Caco-2 (cell line): Measurements from ENCODE around the gene SUMF1. TPM values are rescaled to one million over a fixed set of nuclear protein-coding genes. Genes with fewer than 3 reads are reported as not detected.

Source experiments
- BruUV-seq: library from RNA; stranded (reverse); fragments of 400-500 nt; replicated peaks from 2 replicates; lab custom pipeline; 2021; lab: Mats Ljungman, UMichigan
- CTCF ChIA-PET: fragments of 300-600 bp; sonication (Branson Sonifier 250); formaldehyde crosslinking; loops from one replicate; lab custom pipeline; 2022; ENCODE audit warnings: antibody characterized with exemption; lab: Charles Lee
- POLR2A ChIA-PET: fragments of 300-600 bp; sonication (Branson Sonifier 250); formaldehyde crosslinking; loops from one replicate; lab custom pipeline; 2022; ENCODE audit warnings: antibody characterized with exemption; lab: Charles Lee
- DNase-seq, 2 experiments: peaks; one replicate each; pipeline versions ENCODE4 v3.0.0 to v3.0.0-alpha.2; 2020 to 2022
- H3K27me3 ChIP-seq: replicated peaks from 2 replicates; pipeline ENCODE4 v1.6.0; 2011; ENCODE audit warnings: low read length; ENCODE audit not compliant: control insufficient read depth, insufficient read depth
- H3K36me3 ChIP-seq: 2 replicates; pipeline ENCODE4 v1.5.1; 2011; ENCODE audit warnings: low read length; ENCODE audit not compliant: control insufficient read depth, insufficient read depth
- H3K4me1 ChIP-seq: fragments of 250-450 bp; sonication (Bioruptor Pico); 2 replicates; pipeline ENCODE4 v1.5.1; 2020; ENCODE audit warnings: mild to moderate bottlenecking
- H3K4me3 ChIP-seq: 2 replicates; pipeline ENCODE4 v1.5.1; 2011; ENCODE audit warnings: low read depth, mild to moderate bottlenecking, control low read depth, low read length
- H3K9me3 ChIP-seq: fragments of 250-450 bp; sonication (Bioruptor Pico); 2 replicates; pipeline ENCODE4 v1.5.1; 2020; ENCODE audit warnings: mild to moderate bottlenecking, moderate library complexity
- H3K27ac Mint-ChIP-seq: one replicate; pipeline ENCODE4 v1.8.0; 2022; ENCODE audit warnings: mixed read lengths; ENCODE audit not compliant: unreplicated experiment
- H3K27me3 Mint-ChIP-seq: one replicate; pipeline ENCODE4 v1.8.0; 2022; ENCODE audit warnings: mixed read lengths; ENCODE audit not compliant: insufficient read depth, unreplicated experiment
- H3K36me3 Mint-ChIP-seq: one replicate; pipeline ENCODE4 v1.8.0; 2022; ENCODE audit warnings: mild to moderate bottlenecking, mixed read lengths; ENCODE audit not compliant: insufficient read depth, unreplicated experiment
- H3K4me1 Mint-ChIP-seq: one replicate; pipeline ENCODE4 v1.8.0; 2022; ENCODE audit warnings: low read depth, mixed read lengths; ENCODE audit not compliant: unreplicated experiment
- H3K4me3 Mint-ChIP-seq: one replicate; pipeline ENCODE4 v1.8.0; 2022; ENCODE audit warnings: mild to moderate bottlenecking, moderate library complexity, mixed read lengths; ENCODE audit not compliant: unreplicated experiment
- H3K9me3 Mint-ChIP-seq: one replicate; pipeline ENCODE4 v1.8.0; 2022; ENCODE audit warnings: mixed read lengths; ENCODE audit not compliant: unreplicated experiment
- CTCF ChIP-seq, 2 experiments: fragments of 200-600 bp in 1 of 2; IDR thresholded peaks; 1 replicate in 1 of 2; 2 replicates in 1 of 2; pipeline versions ENCODE4 v1.5.1 to v1.8.0; 2011 to 2022; ENCODE audit warnings: antibody characterized with exemption in 1 of 2, control low read depth in 1 of 2, inconsistent platforms in 1 of 2, low read depth in 1 of 2, low read length in 1 of 2, mild to moderate bottlenecking in 1 of 2, moderate library complexity in 1 of 2; ENCODE audit not compliant: insufficient read depth in 1 of 2, severe bottlenecking in 1 of 2, unreplicated experiment in 1 of 2
- intact Hi-C: fragments of 100-400 bp; cut with micrococcal nuclease; formaldehyde crosslinking; loops from one replicate; pipeline ENCODE4 v1.10.0; 2022; ENCODE audit not compliant: unreplicated experiment
- total RNA-seq: library from RNA; stranded (reverse); gene quantifications from 2 replicates; pipeline ENCODE4 v1.2.3, GENCODE V29; 2022

The SUMF1 gene
- total RNA-seq, 1 experiment from 2014 or later: 24.4 TPM

GRCh38 chr3:4396542-4396941 is 70.5 kb downstream of the SUMF1 start:
- TF ChIP-seq CTCF (IDR thresholded peaks at IDR 0.05; ENCODE audit: insufficient read depth in 1 of 2, low read depth in 1 of 2, low read length in 1 of 2, severe bottlenecking in 1 of 2, unreplicated experiment in 1 of 2): no peak
- no peak for DNase-seq
- Histone ChIP-seq H3K27me3 (no peaks in the 10 kb centered on the region), H3K36me3 (no peaks in the 10 kb centered on the region), H3K4me3 (no peak overlapping the region), H3K9me3 (no peaks in the 10 kb centered on the region), H3K4me1 (no peaks in the 10 kb centered on the region)
- POLR2A ChIA-PET: no interaction called here
- intact Hi-C loops: no loop called here
- Mint-ChIP-seq H3K27me3 (no peaks in the 10 kb centered on the region), H3K36me3 (no peaks in the 10 kb centered on the region), H3K4me1 (peaks cover 5% of the 10 kb centered on the region), H3K27ac (no peak overlapping the region), H3K9me3 (no peaks in the 10 kb centered on the region), H3K4me3 (no peak overlapping the region)
- CTCF ChIA-PET: no interaction called here
- BruUV-seq: no TSS peak

DNA sequence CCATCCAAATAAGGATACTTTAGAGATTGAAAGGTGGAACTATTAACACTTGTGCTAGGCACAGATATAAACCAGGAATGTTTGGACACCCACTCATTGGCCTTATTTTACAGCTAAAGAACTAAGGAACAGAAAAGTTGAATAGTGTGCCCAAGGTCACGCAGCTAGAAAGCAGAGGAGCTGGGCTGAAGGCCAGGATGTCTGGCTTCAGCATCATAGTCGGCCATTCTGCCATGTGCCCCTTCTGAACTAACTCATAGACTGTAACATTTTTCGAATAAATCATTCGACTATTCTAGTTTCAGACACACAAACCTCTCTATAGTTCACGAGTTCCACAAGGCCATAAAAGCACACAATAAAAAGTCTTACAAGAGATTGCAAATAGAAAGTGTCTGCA is 71.1 kb downstream of the SUMF1 start:
- ChIA-PET CTCF (no interaction called here), POLR2A (no interaction called here)
- DNase-seq: no peak
- no peaks in the 10 kb centered on the region for H3K27me3 Mint-ChIP-seq
- H3K4me1 ChIP-seq: no peaks in the 10 kb centered on the region
- H3K27me3 ChIP-seq: no peaks in the 10 kb centered on the region
- no peaks in the 10 kb centered on the region for H3K36me3 Mint-ChIP-seq
- H3K36me3 ChIP-seq: no peaks in the 10 kb centered on the region
- peaks cover 5% of the 10 kb centered on the region for H3K4me1 Mint-ChIP-seq
- intact Hi-C loops: no loop called here
- no peaks in the 10 kb centered on the region for H3K9me3 ChIP-seq
- no peak for TF ChIP-seq CTCF (IDR thresholded peaks at IDR 0.05; ENCODE audit: insufficient read depth in 1 of 2, low read depth in 1 of 2, low read length in 1 of 2, severe bottlenecking in 1 of 2, unreplicated experiment in 1 of 2)
- H3K4me3 Mint-ChIP-seq: no peak overlapping the region
- BruUV-seq: no TSS peak
- no peaks in the 10 kb centered on the region for H3K9me3 Mint-ChIP-seq
- H3K4me3 ChIP-seq: no peak overlapping the region
- no peak overlapping the region for H3K27ac Mint-ChIP-seq

- no TSS peak for BruUV-seq
- H3K9me3 ChIP-seq: no peaks in the 10 kb centered on the region
- peaks cover 5% of the 10 kb centered on the region for H3K4me1 Mint-ChIP-seq
- intact Hi-C loops: no loop called here
- H3K4me3 ChIP-seq: no peak overlapping the region
- DNase-seq: no peak
- H3K4me1 ChIP-seq: no peaks in the 10 kb centered on the region
- H3K27ac Mint-ChIP-seq: no peak overlapping the region
- H3K27me3 ChIP-seq: no peaks in the 10 kb centered on the region
- no peaks in the 10 kb centered on the region for H3K27me3 Mint-ChIP-seq
- TF ChIP-seq CTCF (IDR thresholded peaks at IDR 0.05; ENCODE audit: insufficient read depth in 1 of 2, low read depth in 1 of 2, low read length in 1 of 2, severe bottlenecking in 1 of 2, unreplicated experiment in 1 of 2): no peak
- POLR2A ChIA-PET: no interaction called here
- no peak overlapping the region for H3K4me3 Mint-ChIP-seq
- H3K36me3 Mint-ChIP-seq: no peaks in the 10 kb centered on the region
- CTCF ChIA-PET: no interaction called here
- no peaks in the 10 kb centered on the region for H3K36me3 ChIP-seq
- H3K9me3 Mint-ChIP-seq: no peaks in the 10 kb centered on the region
Measured at GRCh38 chr3:4395448-4395847, 71.6 kb downstream of the SUMF1 start.
